Natural killer cell treated with Interleukin-12 subunit alpha and Interleukin-12 subunit beta and Interleukin-15 and Interleukin-18, amount 100 ng/mL, for 72 hours (primary cell): ENCODE measurements around the gene RAB40B. TPM values are rescaled to one million over a fixed set of nuclear protein-coding genes. Genes with fewer than 3 reads are reported as not detected.
A peak's percentile ranks its signal among the peaks of the same experiment; 100 is the strongest.

ENCODE experiments used
- ATAC-seq, 2 donors: fragments of 150-1000 bp; cut with Tn5 transposase in 1 of 2; sonication (Bioruptor Pico), chemical (Tn5 transposase) in 1 of 2; 2 replicates each; pipeline ENCODE4 v1.10.0; 2021
- DNase-seq: peaks from one replicate; pipeline ENCODE4 v3.0.0; 2022; ENCODE audit warnings: low spot score
- H3K27ac Mint-ChIP-seq, 2 donors: 1 replicate in 1 of 2; 2 replicates in 1 of 2; pipeline ENCODE4 v1.8.0; 2022; ENCODE audit warnings: mixed read lengths in 2 of 2, mild to moderate bottlenecking in 1 of 2, moderate library complexity in 1 of 2
- H3K27me3 Mint-ChIP-seq, 2 donors: 1 replicate in 1 of 2; 2 replicates in 1 of 2; pipeline ENCODE4 v1.8.0; 2022; ENCODE audit warnings: mixed read lengths in 2 of 2
- H3K36me3 Mint-ChIP-seq: one replicate; pipeline ENCODE4 v1.8.0; 2022; ENCODE audit warnings: mixed read lengths
- H3K4me1 Mint-ChIP-seq, 2 donors: 1 replicate in 1 of 2; 2 replicates in 1 of 2; pipeline ENCODE4 v1.8.0; 2022; ENCODE audit warnings: low read depth in 2 of 2, mixed read lengths in 2 of 2, mild to moderate bottlenecking in 1 of 2
- H3K4me3 Mint-ChIP-seq: one replicate; pipeline ENCODE4 v1.8.0; 2022; ENCODE audit warnings: mixed read lengths
- H3K9me3 Mint-ChIP-seq: 2 replicates; pipeline ENCODE4 v1.8.0; 2022; ENCODE audit warnings: mixed read lengths
- total RNA-seq, 2 donors: library from RNA; stranded (reverse); gene quantifications; one replicate each; pipeline ENCODE4 v1.2.3, GENCODE V29; 2022

RAB40B gene
- total RNA-seq, 2 donors from 2014 or later: 1.1 to 1.2 TPM

DNA sequence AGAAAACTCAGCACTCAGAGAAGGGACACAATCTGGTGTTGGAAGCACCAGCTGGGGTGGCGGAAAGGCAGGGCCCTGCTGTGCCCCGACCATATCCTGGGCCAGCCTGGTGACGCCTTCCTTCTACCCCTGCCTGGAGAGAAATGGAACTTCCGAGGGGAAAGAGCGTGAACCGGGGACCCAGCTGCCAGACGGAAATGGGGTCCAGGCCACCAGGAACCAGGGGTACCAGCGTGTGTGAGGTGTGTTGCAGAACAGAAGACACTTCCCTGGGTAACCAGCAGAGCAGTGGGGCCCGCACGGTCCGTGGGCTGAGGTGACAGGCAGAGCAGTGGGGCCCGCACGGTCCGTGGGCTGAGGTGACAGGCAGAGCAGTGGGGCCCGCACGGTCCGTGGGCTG, 6.8 kb downstream of the RAB40B start:
- Mint-ChIP-seq H3K36me3 (peaks cover 13% of the 10 kb centered on the region), H3K27me3 (peaks cover 0 to 3% of the 10 kb centered on the region in 2 donors), H3K4me3 (no peak overlapping the region), H3K27ac (no peak overlapping the region), H3K4me1 (peaks cover 0 to 4% of the 10 kb centered on the region in 2 donors), H3K9me3 (peaks cover 5% of the 10 kb centered on the region)
- ATAC-seq (no peak), DNase-seq (no peak)

- H3K4me3 Mint-ChIP-seq: no peak overlapping the region
- H3K27me3 Mint-ChIP-seq: no peaks in the 10 kb centered on the region
- H3K9me3 Mint-ChIP-seq: peaks cover 5% of the 10 kb centered on the region
- H3K4me1 Mint-ChIP-seq: peaks cover 0 to 4% of the 10 kb centered on the region in 2 donors
- ATAC-seq: no peak
- H3K36me3 Mint-ChIP-seq: peaks cover 13% of the 10 kb centered on the region
- H3K27ac Mint-ChIP-seq: no peak overlapping the region
- no peak for DNase-seq
Measured at GRCh38 chr17:82690786-82691489, 7.6 kb downstream of the RAB40B start.

GRCh38 chr17:82689077-82689476, 9.4 kb downstream of the RAB40B start:
- DNase-seq (no peak), ATAC-seq (peak in 1 of 2 donors; percentile 36)
- Mint-ChIP-seq H3K4me1 (peaks cover 0 to 4% of the 10 kb centered on the region in 2 donors), H3K27me3 (no peaks in the 10 kb centered on the region), H3K27ac (no peak overlapping the region), H3K4me3 (no peak overlapping the region), H3K36me3 (peaks cover 6% of the 10 kb centered on the region), H3K9me3 (no peaks in the 10 kb centered on the region)

DNA sequence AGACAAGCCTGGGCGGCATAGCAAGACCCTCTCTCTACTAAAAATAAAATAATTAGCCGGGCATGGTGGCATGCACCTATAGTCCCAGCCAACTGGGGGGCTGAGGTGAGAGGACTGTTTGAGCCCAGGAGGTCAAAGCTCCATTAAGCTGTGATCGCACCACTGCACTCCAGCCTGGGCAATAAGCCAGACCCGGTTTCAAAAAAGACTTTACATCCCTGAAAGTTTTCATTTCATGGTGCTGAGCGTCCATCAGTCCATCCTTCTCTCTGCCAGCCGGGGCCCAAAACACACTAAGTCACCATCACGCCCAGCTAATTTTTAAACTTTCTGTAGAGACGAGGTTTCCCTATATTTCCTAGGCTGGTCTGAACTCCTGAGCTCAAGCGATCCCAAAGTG, 10.6 kb downstream of the RAB40B start:
- ATAC-seq: no peak
- H3K4me3 Mint-ChIP-seq: no peak overlapping the region
- H3K36me3 Mint-ChIP-seq: peaks cover 4% of the 10 kb centered on the region
- no peaks in the 10 kb centered on the region for H3K9me3 Mint-ChIP-seq
- DNase-seq: no peak
- H3K27ac Mint-ChIP-seq: no peak overlapping the region
- H3K27me3 Mint-ChIP-seq: no peaks in the 10 kb centered on the region
- H3K4me1 Mint-ChIP-seq: peaks cover 0 to 4% of the 10 kb centered on the region in 2 donors

DNA sequence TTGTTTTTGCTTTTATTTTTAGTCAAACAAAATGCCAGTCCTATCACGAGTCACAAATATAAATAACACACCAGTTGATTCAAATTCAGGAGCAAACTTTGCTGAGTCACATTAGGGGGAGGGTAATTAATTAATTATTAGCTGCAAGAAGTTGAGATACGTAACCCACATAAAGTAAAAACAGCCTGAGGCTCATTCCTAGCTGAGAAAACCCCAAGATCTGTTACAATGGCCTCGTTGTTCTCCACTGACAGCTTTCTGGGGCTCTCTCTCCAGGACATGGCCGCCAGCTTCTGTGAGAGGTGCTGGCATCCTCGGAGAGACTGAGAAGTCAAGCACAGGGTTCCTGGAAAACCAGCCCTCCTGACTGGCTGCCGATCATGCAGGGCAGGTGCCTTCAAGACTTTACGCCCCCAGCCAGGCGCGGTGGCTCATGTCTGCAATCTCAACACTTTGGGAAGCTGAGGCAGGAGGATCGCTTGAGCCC, 11.1 kb downstream of the RAB40B start:
- Mint-ChIP-seq H3K9me3 (no peaks in the 10 kb centered on the region), H3K4me1 (peaks cover 0 to 4% of the 10 kb centered on the region in 2 donors)
- ATAC-seq: no peak

DNA sequence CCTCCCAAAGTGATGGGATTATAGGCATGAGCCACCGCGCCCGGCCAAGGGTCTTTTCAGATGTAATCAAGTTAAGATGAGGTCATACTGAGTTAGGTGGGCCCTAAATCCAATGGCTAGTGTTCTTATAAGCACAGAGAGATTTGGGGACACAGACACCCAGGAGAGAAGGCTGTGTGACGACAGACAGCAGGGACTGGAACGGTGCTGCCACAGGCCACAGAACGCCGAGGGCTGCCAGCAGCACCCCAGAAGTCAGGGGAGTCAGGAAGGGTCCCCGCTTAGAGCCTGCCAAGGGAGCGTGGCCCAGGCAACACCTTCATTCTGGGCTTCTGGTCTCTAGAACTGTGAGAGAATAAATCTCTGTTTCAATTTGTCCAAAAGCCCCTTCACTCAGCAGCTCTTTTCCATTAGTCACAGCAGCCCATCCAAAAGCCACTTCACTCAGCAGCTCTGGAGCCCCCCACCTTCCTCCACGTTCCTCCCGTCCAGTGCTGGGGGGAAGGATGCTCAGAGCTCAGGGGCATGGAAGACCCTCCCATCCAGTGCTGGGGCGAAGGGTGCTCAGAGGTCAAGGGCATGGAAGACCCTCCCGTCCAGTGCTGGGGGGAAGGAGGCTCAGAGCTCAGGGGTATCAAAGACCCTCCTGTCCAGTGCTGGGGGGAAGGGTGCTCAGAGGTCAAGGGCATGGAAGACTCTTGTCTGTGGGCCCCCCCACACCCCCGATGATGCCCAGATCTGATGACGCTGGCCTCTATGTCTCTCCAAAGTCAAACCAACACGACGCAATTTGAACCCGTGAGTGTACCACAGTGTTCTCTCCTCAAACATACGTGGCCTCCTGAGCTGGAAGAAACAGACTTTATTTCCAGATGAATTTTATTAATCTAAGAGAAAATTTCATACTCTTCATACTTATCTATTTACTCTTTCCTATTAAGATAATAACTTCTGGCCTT, 11.9 kb downstream of the RAB40B start:
- peaks cover 11% of the 10 kb centered on the region for H3K36me3 Mint-ChIP-seq
- no peaks in the 10 kb centered on the region for H3K9me3 Mint-ChIP-seq
- no peak overlapping the region for H3K27ac Mint-ChIP-seq
- no peaks in the 10 kb centered on the region for H3K27me3 Mint-ChIP-seq
- DNase-seq (no peak), ATAC-seq (no peak)
- no peak overlapping the region for H3K4me3 Mint-ChIP-seq
- peaks cover 0 to 3% of the 10 kb centered on the region in 2 donors for H3K4me1 Mint-ChIP-seq

More for the DNA sequence above, 11.1 kb downstream of the RAB40B start:
- Mint-ChIP-seq H3K27me3 (no peaks in the 10 kb centered on the region), H3K4me3 (no peak overlapping the region), H3K27ac (no peak overlapping the region), H3K36me3 (peaks cover 4% of the 10 kb centered on the region)
- no peak for DNase-seq

GRCh38 chr17:82685291-82685690, 13.2 kb downstream of the RAB40B start:
- DNase-seq: no peak
- H3K9me3 Mint-ChIP-seq: no peaks in the 10 kb centered on the region
- no peak overlapping the region for H3K4me3 Mint-ChIP-seq
- H3K4me1 Mint-ChIP-seq: no peaks in the 10 kb centered on the region
- ATAC-seq: peak in 1 of 2 donors; percentile 36
- peaks cover 13% of the 10 kb centered on the region for H3K36me3 Mint-ChIP-seq
- no peak overlapping the region for H3K27ac Mint-ChIP-seq
- no peaks in the 10 kb centered on the region for H3K27me3 Mint-ChIP-seq

DNA sequence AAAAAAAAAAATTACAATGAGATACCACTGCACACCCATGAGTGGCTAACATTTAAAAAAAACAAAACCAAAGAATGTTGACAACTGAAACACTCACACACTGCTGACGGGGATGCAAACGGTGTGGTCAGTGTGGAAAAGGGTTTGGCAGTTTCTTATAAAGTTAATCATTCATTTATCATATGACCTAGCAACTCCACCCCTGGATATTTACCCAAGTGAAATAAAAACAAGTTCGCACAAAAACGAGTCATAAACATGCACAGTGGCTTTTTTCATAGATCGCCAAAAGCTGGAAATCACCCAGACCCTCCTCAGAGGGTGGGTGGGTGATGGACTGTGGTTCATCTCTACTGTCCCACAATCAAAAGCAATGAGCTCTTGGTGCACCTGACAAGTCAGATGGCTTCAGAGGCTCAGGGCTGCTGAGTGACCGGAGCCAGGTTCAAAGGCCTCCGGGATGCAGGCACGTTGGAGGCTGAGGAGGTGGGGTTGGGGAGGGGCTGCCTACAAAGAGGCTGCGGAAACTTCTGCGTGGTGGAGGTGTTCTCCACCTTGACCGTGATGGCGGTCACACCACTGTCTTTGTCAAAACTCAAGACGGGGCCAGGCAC, 14.2 kb downstream of the RAB40B start:
- Mint-ChIP-seq H3K4me3 (no peak overlapping the region), H3K4me1 (no peaks in the 10 kb centered on the region), H3K27me3 (no peaks in the 10 kb centered on the region), H3K27ac (no peak overlapping the region), H3K9me3 (no peaks in the 10 kb centered on the region), H3K36me3 (peaks cover 8% of the 10 kb centered on the region)
- no peak for ATAC-seq
- DNase-seq: no peak

DNA sequence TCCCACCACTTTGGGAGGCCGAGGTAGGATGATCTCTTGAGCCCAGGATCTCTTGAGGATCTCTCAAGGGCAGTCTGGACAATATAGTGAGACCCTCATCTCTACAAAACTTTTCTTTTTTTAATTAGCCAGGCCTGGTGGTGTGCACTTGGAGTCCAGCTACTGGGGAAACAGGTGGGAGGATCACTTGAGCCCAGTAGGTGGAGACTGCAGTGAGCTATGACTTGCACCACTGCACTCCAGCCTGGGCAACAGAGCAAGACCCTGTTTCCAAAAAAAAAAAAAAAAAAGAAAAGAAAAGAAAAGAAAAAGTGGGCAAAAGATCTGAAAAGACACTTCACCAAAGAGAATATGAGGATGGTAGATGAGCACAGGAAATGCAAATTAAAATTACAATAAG, 15.0 kb downstream of the RAB40B start:
- ATAC-seq: no peak
- H3K9me3 Mint-ChIP-seq: no peaks in the 10 kb centered on the region

DNA sequence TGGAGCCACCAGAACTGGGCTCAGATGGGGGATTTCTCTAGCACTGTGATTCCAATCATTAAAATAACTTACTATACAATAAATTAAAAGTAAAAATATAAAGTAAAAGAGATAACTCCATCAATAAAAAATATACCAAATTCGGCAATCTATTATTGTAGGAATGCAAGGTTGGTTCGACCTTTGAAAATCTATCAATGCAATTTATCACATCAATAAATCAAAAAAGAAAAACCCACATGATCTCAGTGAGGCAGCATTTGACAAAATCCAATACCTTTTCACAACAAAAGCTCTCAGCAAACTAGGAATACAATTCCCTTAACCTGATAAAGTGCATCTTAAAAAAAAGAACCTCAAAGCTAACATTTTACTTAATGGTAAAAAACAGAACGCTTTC, 17.0 kb downstream of the RAB40B start:
- Mint-ChIP-seq H3K36me3 (peaks cover 8% of the 10 kb centered on the region), H3K9me3 (no peaks in the 10 kb centered on the region), H3K27ac (no peak overlapping the region), H3K4me3 (no peak overlapping the region), H3K27me3 (no peaks in the 10 kb centered on the region), H3K4me1 (no peaks in the 10 kb centered on the region)
- DNase-seq: no peak
- ATAC-seq: no peak

More for the DNA sequence above, 15.0 kb downstream of the RAB40B start:
- Mint-ChIP-seq H3K36me3 (peaks cover 8% of the 10 kb centered on the region), H3K4me3 (no peak overlapping the region), H3K27ac (no peak overlapping the region), H3K4me1 (no peaks in the 10 kb centered on the region), H3K27me3 (no peaks in the 10 kb centered on the region)
- no peak for DNase-seq

- H3K27ac Mint-ChIP-seq: no peak overlapping the region
- H3K4me1 Mint-ChIP-seq: no peaks in the 10 kb centered on the region
- H3K27me3 Mint-ChIP-seq: no peaks in the 10 kb centered on the region
- ATAC-seq (no peak), DNase-seq (no peak)
- H3K36me3 Mint-ChIP-seq: peaks cover 8% of the 10 kb centered on the region
- H3K4me3 Mint-ChIP-seq: no peak overlapping the region
- H3K9me3 Mint-ChIP-seq: no peaks in the 10 kb centered on the region
Measured at GRCh38 chr17:82679586-82680465, 18.7 kb downstream of the RAB40B start.

DNA sequence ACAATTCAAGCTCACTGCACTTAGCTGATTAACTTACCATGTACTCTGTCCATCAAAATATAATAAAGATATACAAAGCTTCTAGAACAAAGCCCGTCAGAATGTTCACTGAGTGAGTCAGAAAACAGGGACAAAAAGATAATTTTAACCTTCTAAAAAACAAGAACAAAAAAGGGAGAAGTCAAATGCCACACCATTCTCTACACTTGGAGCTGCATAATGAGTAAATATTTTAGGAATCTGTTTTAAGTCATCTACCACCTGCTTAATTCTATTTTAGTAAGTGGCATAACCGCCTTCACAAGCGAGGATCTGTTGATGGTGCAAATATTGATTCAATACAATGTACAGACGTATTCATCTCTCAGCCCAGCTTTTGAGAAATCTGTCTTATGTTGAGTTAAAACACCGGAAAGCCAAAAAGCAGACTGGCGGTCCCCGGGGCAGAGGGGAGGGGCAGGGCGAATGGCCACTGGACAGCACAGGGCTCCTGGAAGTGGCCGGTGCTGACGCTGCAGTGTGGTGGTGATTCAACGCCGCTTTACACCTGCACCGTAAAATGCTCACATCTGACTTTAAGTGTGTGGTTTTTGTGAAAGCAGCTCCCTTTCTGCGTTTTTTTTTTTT, 20.1 kb downstream of the RAB40B start:
- H3K36me3 Mint-ChIP-seq: peaks cover 8% of the 10 kb centered on the region
- H3K27me3 Mint-ChIP-seq: no peaks in the 10 kb centered on the region
- no peak overlapping the region for H3K27ac Mint-ChIP-seq
- no peaks in the 10 kb centered on the region for H3K4me1 Mint-ChIP-seq
- no peak overlapping the region for H3K4me3 Mint-ChIP-seq
- no peak for ATAC-seq
- DNase-seq: no peak
- no peaks in the 10 kb centered on the region for H3K9me3 Mint-ChIP-seq
